ENCODE data around the gene SND1.

The SND1 gene

DNA sequence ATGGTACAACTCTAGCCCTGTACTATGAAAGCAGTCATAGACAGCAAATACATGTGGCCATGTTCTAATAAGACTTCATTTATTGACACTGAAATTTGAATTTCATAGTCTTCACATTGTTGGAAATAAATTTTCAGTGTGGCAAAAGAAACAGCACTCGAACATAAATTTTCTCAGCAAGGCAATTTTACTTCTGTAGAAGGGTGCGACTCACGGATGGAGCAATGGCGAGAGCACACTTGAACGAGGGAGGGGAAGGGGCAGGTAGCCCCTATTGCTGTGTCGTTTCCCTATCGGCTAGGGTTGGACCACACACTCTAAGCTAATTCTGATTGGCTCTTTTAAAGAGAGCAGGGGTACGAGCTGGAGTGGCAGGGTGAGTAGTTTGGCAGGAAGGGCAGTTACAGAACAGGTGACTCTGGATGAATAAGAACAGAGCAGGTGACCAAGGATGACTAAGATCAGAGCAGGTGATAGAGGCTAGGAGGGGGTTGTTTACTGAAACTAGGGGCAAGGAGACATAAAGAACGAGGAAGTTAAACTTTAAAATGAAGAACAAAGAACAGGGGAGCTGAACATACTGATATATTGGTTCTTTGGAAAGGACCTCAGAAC lies 327.2 kb downstream of the SND1 start:
- TF ChIP-seq FOXM1 (IDR thresholded peaks at IDR 0.05; ENCODE audit: borderline replicate concordance, low read depth) (no peak), EGR1 (IDR thresholded peaks at IDR 0.05) (no peak), NFIC (IDR thresholded peaks at IDR 0.05) (no peak)
- TF ChIP-seq, protein P1, sequence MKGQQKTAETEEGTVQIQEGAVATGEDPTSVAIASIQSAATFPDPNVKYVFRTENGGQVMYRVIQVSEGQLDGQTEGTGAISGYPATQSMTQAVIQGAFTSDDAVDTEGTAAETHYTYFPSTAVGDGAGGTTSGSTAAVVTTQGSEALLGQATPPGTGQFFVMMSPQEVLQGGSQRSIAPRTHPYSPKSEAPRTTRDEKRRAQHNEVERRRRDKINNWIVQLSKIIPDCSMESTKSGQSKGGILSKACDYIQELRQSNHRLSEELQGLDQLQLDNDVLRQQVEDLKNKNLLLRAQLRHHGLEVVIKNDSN (IDR thresholded peaks at IDR 0.05) = no peak

DNA sequence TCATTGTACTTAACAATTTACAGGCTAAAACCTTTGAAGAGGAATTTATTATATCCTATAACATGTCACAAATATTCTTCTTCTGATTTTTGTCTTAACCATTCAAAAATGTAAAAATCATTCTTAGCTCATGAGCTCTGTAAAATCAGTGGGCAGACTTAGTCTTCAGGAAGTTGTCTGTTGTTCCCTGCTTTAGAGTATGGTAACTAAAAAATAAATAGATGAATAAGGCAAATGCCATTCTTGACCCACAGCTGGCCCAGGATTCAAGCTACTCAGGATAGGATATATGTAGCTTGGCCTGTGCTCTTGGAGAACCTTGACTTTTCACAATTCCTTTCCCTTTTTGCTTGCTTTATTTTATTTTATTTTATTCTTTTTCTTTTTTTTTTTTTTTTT lies 327.7 kb downstream of the SND1 start:
- no peak for TF ChIP-seq EGR1 (IDR thresholded peaks at IDR 0.05)
- no peak for TF ChIP-seq YY1 (IDR thresholded peaks at IDR 0.05; ENCODE audit: low read depth)
- no peak for TF ChIP-seq TCF12 (IDR thresholded peaks at IDR 0.05; ENCODE audit: low read depth)
- TF ChIP-seq EP300 (IDR thresholded peaks at IDR 0.05; ENCODE audit: borderline replicate concordance) = no peak
- TF ChIP-seq, protein P2, sequence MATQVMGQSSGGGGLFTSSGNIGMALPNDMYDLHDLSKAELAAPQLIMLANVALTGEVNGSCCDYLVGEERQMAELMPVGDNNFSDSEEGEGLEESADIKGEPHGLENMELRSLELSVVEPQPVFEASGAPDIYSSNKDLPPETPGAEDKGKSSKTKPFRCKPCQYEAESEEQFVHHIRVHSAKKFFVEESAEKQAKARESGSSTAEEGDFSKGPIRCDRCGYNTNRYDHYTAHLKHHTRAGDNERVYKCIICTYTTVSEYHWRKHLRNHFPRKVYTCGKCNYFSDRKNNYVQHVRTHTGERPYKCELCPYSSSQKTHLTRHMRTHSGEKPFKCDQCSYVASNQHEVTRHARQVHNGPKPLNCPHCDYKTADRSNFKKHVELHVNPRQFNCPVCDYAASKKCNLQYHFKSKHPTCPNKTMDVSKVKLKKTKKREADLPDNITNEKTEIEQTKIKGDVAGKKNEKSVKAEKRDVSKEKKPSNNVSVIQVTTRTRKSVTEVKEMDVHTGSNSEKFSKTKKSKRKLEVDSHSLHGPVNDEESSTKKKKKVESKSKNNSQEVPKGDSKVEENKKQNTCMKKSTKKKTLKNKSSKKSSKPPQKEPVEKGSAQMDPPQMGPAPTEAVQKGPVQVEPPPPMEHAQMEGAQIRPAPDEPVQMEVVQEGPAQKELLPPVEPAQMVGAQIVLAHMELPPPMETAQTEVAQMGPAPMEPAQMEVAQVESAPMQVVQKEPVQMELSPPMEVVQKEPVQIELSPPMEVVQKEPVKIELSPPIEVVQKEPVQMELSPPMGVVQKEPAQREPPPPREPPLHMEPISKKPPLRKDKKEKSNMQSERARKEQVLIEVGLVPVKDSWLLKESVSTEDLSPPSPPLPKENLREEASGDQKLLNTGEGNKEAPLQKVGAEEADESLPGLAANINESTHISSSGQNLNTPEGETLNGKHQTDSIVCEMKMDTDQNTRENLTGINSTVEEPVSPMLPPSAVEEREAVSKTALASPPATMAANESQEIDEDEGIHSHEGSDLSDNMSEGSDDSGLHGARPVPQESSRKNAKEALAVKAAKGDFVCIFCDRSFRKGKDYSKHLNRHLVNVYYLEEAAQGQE (IDR thresholded peaks at IDR 0.05; ENCODE audit: low read depth) = no peak
- TF ChIP-seq, protein P3, sequence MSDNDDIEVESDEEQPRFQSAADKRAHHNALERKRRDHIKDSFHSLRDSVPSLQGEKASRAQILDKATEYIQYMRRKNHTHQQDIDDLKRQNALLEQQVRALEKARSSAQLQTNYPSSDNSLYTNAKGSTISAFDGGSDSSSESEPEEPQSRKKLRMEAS (IDR thresholded peaks at IDR 0.05) = no peak
- TF ChIP-seq, protein P1 (IDR thresholded peaks at IDR 0.05) = no peak
- TF ChIP-seq ZBTB7A (IDR thresholded peaks at IDR 0.05; ENCODE audit: low read depth) = no peak
- no peak for TF ChIP-seq TAF1 (IDR thresholded peaks at IDR 0.05; ENCODE audit: low read depth)
- no peak for TF ChIP-seq CEBPB (IDR thresholded peaks at IDR 0.05)
- TF ChIP-seq TEAD4 (IDR thresholded peaks at IDR 0.05) = no peak
- no peak for TF ChIP-seq RAD21 (IDR thresholded peaks at IDR 0.05; ENCODE audit: low read depth)
- no peak for TF ChIP-seq NFIC (IDR thresholded peaks at IDR 0.05)
- no peak for TF ChIP-seq CREB1 (IDR thresholded peaks at IDR 0.05; ENCODE audit: low read depth)
- no peak for TF ChIP-seq FOXM1 (IDR thresholded peaks at IDR 0.05; ENCODE audit: borderline replicate concordance, low read depth)

DNA sequence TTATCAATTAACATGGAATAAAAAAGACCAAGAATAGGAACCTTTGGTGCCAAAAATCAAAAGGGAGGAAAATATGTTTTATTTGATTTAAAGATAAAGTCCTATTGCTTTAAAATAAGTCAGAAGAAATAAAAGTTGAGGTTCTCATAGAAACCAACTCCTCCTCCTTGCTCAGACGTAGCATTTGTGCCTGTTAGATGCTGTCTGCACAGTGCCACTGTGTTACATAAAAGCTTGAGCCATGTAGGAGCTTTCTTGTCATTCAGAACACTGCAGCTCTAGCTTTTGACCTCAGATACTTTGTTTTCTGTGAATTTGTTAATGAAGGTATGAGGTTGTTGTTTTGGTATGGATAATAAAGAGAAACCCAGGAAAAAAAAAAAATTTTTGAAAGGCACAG lies 328.9 kb downstream of the SND1 start:
- TF ChIP-seq TAF1 (IDR thresholded peaks at IDR 0.05; ENCODE audit: low read depth) (no peak), FOXM1 (IDR thresholded peaks at IDR 0.05; ENCODE audit: borderline replicate concordance, low read depth) (no peak), YY1 (IDR thresholded peaks at IDR 0.05; ENCODE audit: low read depth) (no peak), NFIC (IDR thresholded peaks at IDR 0.05) (no peak), ZBTB7A (IDR thresholded peaks at IDR 0.05; ENCODE audit: low read depth) (no peak), RAD21 (IDR thresholded peaks at IDR 0.05; ENCODE audit: low read depth) (no peak), TCF12 (IDR thresholded peaks at IDR 0.05; ENCODE audit: low read depth) (no peak), EGR1 (IDR thresholded peaks at IDR 0.05) (no peak), CREB1 (IDR thresholded peaks at IDR 0.05; ENCODE audit: low read depth) (no peak), EP300 (IDR thresholded peaks at IDR 0.05; ENCODE audit: borderline replicate concordance) (no peak), CEBPB (IDR thresholded peaks at IDR 0.05) (no peak)
- TF ChIP-seq, protein P3 (IDR thresholded peaks at IDR 0.05) = no peak
- TF ChIP-seq, protein P1 (IDR thresholded peaks at IDR 0.05) = no peak

DNA sequence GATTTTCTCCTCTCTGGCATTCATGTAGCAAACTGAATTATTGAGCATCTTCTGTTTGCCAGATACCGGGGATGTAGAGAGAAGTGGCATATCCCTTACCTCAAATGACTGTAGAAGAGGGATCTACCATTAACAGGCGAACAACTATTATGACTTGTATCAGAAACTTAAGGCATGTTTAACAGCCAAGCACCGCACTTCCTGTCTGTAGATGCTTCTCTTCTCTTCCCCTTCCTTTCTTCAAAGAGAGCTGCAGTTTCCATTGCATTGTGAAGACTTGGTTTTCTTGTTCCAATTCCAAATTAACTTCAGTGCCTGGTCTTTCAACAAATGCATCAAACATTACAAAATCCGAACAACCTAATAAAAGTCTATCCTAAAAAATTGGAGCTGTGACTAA lies 330.0 kb downstream of the SND1 start:
- TF ChIP-seq YY1 (IDR thresholded peaks at IDR 0.05; ENCODE audit: low read depth) (no peak), FOXM1 (IDR thresholded peaks at IDR 0.05; ENCODE audit: borderline replicate concordance, low read depth) (no peak), TCF12 (IDR thresholded peaks at IDR 0.05; ENCODE audit: low read depth) (no peak), CREB1 (IDR thresholded peaks at IDR 0.05; ENCODE audit: low read depth) (no peak), CEBPB (IDR thresholded peaks at IDR 0.05) (no peak), EGR1 (IDR thresholded peaks at IDR 0.05) (no peak), NFIC (IDR thresholded peaks at IDR 0.05) (no peak), ZBTB7A (IDR thresholded peaks at IDR 0.05; ENCODE audit: low read depth) (no peak), RAD21 (IDR thresholded peaks at IDR 0.05; ENCODE audit: low read depth) (no peak), EP300 (IDR thresholded peaks at IDR 0.05; ENCODE audit: borderline replicate concordance) (no peak), TEAD4 (IDR thresholded peaks at IDR 0.05) (no peak), TAF1 (IDR thresholded peaks at IDR 0.05; ENCODE audit: low read depth) (no peak)
- TF ChIP-seq, protein P3 (IDR thresholded peaks at IDR 0.05) = no peak
- TF ChIP-seq, protein P2 (IDR thresholded peaks at IDR 0.05; ENCODE audit: low read depth) = no peak
- TF ChIP-seq, protein P1 (IDR thresholded peaks at IDR 0.05) = no peak

Measured in Ishikawa (cell line).